GM13976 (cell line): ENCODE results near the gene SSC5D.

Experiments used
- DNase-seq: peaks from one replicate; pipeline ENCODE4 v3.0.0; 2012; ENCODE audit warnings: low spot score
- in situ Hi-C: fragments of 300-500 bp; cut with MboI; formaldehyde crosslinking; loops from one replicate; pipeline ENCODE4 v1.12.0; 2022; ENCODE audit warnings: low sequenced_read_pairs, mixed read lengths, inconsistent platforms; ENCODE audit not compliant: unreplicated experiment
- TF ChIP-seq, protein P1 (sequence below): IDR thresholded peaks from 2 replicates; pipeline ENCODE4 v1.5.1; 2012; ENCODE audit warnings: borderline replicate concordance, mild to moderate bottlenecking; ENCODE audit not compliant: insufficient read depth; ENCODE audit errors: extremely low read depth, missing control alignments, control extremely low read depth

SSC5D gene

DNA sequence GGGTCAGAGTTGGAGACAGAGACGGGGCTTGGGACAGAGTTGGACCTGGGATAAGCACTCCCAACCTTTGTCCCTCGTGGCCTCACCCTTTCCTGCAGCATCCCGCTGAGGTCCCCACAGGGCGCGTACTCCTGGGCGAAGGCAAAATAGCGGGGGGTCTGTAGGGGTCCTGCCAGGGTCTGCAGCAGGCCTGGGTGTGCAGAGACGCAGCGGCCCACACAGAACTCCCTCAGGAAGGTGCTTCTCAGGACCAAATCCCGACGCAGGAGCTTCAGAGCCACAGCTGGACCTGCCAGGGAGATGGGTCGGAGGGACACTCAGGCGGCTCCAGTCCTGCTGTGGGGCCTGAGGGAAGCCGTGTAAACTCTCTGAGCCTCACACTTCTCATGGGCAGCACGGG, 55.8 kb downstream of the SSC5D start:
- in situ Hi-C loops, result no loop called here
- TF ChIP-seq, protein P1, sequence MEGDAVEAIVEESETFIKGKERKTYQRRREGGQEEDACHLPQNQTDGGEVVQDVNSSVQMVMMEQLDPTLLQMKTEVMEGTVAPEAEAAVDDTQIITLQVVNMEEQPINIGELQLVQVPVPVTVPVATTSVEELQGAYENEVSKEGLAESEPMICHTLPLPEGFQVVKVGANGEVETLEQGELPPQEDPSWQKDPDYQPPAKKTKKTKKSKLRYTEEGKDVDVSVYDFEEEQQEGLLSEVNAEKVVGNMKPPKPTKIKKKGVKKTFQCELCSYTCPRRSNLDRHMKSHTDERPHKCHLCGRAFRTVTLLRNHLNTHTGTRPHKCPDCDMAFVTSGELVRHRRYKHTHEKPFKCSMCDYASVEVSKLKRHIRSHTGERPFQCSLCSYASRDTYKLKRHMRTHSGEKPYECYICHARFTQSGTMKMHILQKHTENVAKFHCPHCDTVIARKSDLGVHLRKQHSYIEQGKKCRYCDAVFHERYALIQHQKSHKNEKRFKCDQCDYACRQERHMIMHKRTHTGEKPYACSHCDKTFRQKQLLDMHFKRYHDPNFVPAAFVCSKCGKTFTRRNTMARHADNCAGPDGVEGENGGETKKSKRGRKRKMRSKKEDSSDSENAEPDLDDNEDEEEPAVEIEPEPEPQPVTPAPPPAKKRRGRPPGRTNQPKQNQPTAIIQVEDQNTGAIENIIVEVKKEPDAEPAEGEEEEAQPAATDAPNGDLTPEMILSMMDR, result no peak
- DNase-seq, result no peak

DNA sequence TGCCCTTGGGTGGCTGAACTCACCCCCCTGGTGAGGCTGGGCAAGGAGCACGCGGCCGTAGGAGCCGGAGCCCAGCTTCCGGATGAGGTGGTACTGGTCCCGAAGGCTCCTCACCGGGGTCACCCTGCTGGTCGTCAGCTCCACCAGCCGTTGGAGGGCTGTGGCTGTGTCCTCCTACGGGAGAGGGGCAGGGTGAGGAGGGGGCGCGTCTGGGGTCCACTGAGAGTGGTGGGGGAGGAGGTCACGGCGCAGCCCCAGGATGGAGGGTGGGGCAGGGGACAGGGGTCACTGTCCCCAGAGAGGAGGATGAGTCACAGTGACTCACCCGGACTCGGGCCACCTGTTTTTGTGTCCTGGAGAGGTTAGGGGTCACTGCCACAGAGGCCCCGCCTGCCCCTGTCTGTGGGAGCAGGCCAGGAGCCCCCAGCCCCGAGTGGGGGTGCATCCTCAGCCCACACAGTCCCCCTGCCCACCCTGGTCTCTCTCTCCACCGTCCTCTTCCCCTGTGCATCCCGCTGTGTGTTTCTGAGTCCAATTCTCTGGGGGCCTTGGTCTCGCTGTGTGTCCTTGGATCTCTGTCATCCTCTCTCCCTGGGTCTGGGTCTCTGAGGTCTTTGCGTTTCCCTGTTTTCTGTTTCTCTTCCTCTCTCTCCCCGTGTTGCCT, 56.7 kb downstream of the SSC5D start:
- in situ Hi-C loops, result no loop called here
- DNase-seq, result peak; percentile 31
- TF ChIP-seq, protein P1, result no peak

DNA sequence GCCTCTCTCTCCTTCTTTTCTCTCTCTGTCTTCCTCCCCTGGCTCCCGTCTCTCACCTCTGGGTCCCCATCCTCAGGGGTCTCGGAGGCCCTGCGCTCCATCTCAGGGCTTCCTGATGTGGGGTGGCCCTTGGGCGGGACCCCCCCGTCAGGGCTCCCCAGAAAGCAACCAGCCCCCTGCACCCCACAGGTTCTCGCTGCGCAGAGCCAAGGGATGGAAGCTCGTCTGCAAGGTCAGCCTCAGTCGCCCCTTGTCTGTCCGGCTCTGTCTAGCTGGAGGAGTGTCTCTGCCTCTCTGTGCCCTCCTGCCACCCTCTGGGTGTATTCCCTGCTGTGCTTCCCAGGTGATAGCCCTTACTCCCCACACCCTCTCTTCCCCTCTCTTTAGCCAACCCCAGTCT, 57.2 kb downstream of the SSC5D start, which contains the start of gene SBK3:
TSS of gene SBK3 (minus strand) at position 101 of the 400 bp plus-strand sequence. CDS start at position 101, 0 bp downstream.
- in situ Hi-C loops, result no loop called here
- TF ChIP-seq, protein P1, result no peak
- DNase-seq, result peak; percentile 31

DNA sequence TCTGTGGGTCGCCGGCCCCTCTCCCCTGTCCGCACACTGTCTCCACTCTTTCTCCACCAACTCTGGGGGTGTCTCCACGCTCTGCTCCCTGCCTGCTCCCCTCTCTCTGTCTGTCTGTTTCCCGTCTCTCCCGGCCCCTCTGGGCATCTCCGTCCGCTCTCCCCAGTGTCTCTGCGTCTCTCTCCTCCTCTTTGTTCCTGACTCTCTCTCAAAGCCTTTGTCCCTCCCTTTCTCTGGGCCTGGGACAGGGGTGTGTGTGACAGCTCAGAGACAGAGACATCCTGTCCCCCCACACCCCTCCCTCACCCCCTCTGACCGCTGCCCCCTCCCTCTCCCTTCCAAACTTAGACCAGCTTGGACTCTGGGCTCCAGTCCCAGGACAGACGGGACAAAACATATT, 57.8 kb downstream of the SSC5D start:
- peak; percentile 30 for DNase-seq
- in situ Hi-C loops, result no loop called here
- TF ChIP-seq, protein P1, result no peak

DNA sequence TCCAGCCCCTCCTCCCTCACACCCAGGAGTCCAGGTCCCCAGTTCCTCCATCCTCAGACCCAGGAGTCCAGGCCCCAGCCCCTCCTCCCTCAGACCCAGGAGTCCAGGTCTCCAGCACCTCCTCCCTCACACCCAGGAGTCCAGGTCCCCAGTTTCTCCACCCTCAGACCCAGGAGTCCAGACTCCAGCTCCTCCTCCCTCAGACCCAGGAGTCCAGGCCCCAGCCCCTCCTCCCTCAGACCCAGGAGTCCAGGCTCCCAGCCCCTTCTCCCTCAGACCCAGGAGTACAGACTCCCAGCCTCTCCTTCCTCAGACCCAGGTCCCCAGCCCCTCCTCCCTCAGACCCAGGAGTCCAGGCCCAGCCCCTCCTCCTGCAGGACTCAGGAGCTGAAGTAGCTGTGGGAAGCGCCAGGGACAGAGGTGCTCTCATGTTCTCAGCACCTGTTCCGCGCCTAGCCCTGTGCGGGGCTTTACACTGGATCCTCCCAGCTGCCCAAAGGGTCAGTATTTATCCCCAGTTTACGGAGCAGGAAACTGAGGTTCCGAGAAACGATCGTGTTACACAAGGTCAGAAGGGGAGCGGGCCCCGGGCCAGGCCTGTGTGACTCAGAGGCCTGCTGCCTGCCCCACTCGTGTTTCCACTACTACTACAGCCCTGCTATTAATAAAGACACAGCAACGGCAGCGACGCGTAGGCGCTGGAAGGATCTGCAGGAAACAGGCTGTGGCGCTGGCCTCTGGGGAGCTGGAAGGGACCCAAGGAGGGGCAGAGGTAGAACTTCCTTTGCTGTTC, 58.8 kb downstream of the SSC5D start:
- in situ Hi-C loops, result no loop called here
- DNase-seq, result peak; percentile 36
- TF ChIP-seq, protein P1, result no peak

DNA sequence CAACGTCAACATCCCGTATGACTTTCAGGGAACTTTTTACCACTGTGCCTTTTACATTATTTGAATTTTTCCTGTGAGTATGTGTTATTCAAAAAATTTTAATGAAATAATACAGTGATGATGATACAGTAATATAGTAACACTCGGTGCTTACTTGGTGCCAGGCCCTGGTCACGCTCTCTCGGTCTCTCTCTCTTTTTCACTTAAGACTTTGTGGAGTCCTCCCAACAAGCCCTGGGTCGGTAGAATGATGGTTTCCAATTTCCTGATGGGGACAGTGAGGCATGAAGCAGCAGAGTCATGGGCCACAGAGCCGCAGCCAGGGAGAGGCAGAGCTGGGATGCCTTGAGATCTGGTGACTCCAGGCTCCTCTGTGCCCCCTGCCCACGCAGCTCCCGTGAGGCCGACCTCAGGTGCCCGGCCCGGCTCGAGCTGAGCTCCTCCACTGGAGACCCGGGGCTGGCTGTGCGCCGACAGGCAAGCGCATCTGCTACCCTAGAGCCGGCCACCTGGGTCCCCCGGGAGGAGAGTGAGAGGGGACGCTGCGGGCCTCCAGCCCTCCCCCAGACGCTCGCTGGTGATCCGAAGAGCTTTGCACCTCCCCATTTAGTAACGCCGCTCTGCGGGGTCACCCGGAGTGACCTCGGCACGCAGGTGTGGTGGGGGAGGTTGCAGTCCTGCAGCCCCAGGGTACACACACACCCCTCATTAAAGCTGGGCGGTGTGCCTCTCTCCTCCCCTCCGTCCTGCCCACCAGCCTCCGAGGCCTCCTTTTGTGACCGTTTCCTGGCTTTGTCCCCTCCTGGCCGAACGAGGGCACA, 61.5 kb downstream of the SSC5D start:
- TF ChIP-seq, protein P1, result no peak
- in situ Hi-C loops, result no loop called here
- DNase-seq, result peak; percentile 52
